H1 (cell line): ENCODE measurements around the gene OGG1. TPM values are rescaled to one million over a fixed set of nuclear protein-coding genes. Genes with fewer than 3 reads are reported as not detected.

ENCODE experiments used
- EP300 ChIP-seq, 2 experiments: IDR thresholded peaks; 1 replicate in 1 of 2; 2 replicates in 1 of 2; pipeline ENCODE4 v1.6.1; 2011 to 2012; ENCODE audit warnings: low read depth in 2 of 2, low read length in 2 of 2, mild to moderate bottlenecking in 2 of 2, borderline replicate concordance in 1 of 2, inconsistent platforms in 1 of 2, moderate library complexity in 1 of 2
- POU5F1 ChIP-seq: IDR thresholded peaks from 2 replicates; pipeline ENCODE4 v1.6.1; 2011; ENCODE audit warnings: low read depth, mild to moderate bottlenecking, low read length, moderate library complexity
- TAF7 ChIP-seq: optimal IDR thresholded peaks from 2 replicates; pipeline ENCODE3; 2011; ENCODE audit warnings: low read depth, mild to moderate bottlenecking, inconsistent platforms, low read length, moderate library complexity, borderline replicate concordance
- polyA plus RNA-seq, 7 experiments: library from polyadenylated mRNA; depleted of rRNA in 3 of 7; stranded (reverse) in 5 of 7; unstranded in 2 of 7; fragments of >200 nt in 5 of 7; fragments of 200-250 nt in 2 of 7; gene quantifications; 1 replicate in 5 of 7; 2 replicates in 1 of 7; 4 replicates in 1 of 7; pipeline versions ENCODE4 v1.2.1 to v1.2.3, GENCODE V29; 2011 to 2013; ENCODE audit warnings: missing spikeins in 2 of 7, mixed read lengths in 2 of 7
- total RNA-seq: library from RNA; stranded (reverse); fragmentation: NEBNext Ultra II Directional; extraction: Animal tissue kit (Norgen Biotek cat#: 25700); gene quantifications from 2 replicates; pipeline ENCODE4 v1.2.1, GENCODE V29; 2021

Gene OGG1
- total and polyA plus RNA-seq, 2 of the 8 experiments (the other 6 are each of a cell fraction or from before 2014, with no cell fraction given): 29.6 to 46.8 TPM

DNA sequence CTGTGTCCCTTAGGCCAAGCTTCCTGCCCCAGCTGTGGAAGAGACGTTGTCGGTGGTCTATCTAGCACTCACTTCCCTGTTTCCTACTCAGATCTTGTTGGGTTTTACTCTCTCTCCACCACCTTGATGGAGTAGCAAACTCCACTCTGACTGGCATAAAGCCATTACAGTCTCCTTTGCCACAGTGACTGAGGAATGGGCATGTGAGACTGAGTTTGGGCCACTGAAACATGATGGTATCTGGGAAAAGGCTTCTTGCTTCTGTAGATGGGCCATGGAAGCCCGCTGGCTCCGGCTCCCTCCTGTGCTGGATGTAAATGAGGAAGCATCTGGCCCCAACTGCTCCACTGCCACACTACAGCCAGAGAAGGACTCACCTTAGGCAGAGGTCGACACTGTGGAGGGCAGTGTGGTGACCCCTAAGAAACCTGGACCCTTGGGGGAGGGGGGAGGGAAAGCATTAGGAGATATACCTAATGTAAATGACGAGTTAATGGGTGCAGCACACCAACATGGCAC, 29.4 kb downstream of the OGG1 start (continued):
- no peak for TF ChIP-seq EP300 (IDR thresholded peaks at IDR 0.05; ENCODE audit: borderline replicate concordance in 1 of 2, low read depth in 2 of 2, low read length in 2 of 2)
- no peak for TF ChIP-seq POU5F1
- TF ChIP-seq TAF7: no peak
